NCI-H748 (cell line): ENCODE measurements around the gene PHLDA1.
A peak's percentile ranks its signal among the peaks of the same experiment; 100 is the strongest.

Source experiments
- DNase-seq: peaks from one replicate; lab custom pipeline; 2025; ENCODE audit not compliant: unreplicated experiment; lab: John Stamatoyannopoulos, UW

Gene PHLDA1

GRCh38 chr12:76038176-76038575 lies 6.6 kb upstream of the PHLDA1 start:
- DNase-seq, result no peak

- peak; percentile 82 for DNase-seq
Measured at GRCh38 chr12:76037130-76038103, 5.8 kb upstream of the PHLDA1 start.

GRCh38 chr12:76035045-76035444 lies 3.5 kb upstream of the PHLDA1 start:
- no peak for DNase-seq

GRCh38 chr12:76033081-76034011 lies 1.8 kb upstream of the PHLDA1 start:
- no peak for DNase-seq

GRCh38 chr12:76032043-76032981 lies 736 bp upstream of the PHLDA1 start:
- DNase-seq, result no peak

- no peak for DNase-seq
Measured at GRCh38 chr12:76031081-76031413, 529 bp downstream of the PHLDA1 start.

- DNase-seq, result peak; percentile 70
Measured at GRCh38 chr12:76030341-76031080, 1.1 kb downstream of the PHLDA1 start.

GRCh38 chr12:76029982-76030340 lies 1.6 kb downstream of the PHLDA1 start:
- peak; percentile 31 for DNase-seq

- no peak for DNase-seq
Measured at GRCh38 chr12:76028571-76029277, 2.9 kb downstream of the PHLDA1 start.

GRCh38 chr12:76026643-76027063 lies 4.9 kb downstream of the PHLDA1 start:
- no peak for DNase-seq

GRCh38 chr12:76025601-76026575 lies 5.7 kb downstream of the PHLDA1 start:
- no peak for DNase-seq

GRCh38 chr12:76024942-76025600 lies 6.5 kb downstream of the PHLDA1 start:
- DNase-seq, result no peak

GRCh38 chr12:76024102-76024781 lies 7.3 kb downstream of the PHLDA1 start:
- no peak for DNase-seq

- no peak for DNase-seq
Measured at GRCh38 chr12:76023069-76023690, 8.4 kb downstream of the PHLDA1 start.

GRCh38 chr12:76022506-76022905 lies 9.1 kb downstream of the PHLDA1 start:
- no peak for DNase-seq
